HG03025 (cell line): ENCODE measurements around the gene ARID1B.

ENCODE experiments used
- ATAC-seq: cut with Tn5 transposase; IDR thresholded peaks from one replicate; pipeline ENCODE4 v1.9.1; 2021; ENCODE audit warnings: mild to moderate bottlenecking, moderate library complexity; ENCODE audit not compliant: unreplicated experiment, low FRiP score

Gene ARID1B

GRCh38 chr6:157211603-157212455 is 434.7 kb downstream of the ARID1B start:
- ATAC-seq, result no peak

- ATAC-seq, result no peak
Measured at GRCh38 chr6:157213426-157213825, 436.2 kb downstream of the ARID1B start.

GRCh38 chr6:157213907-157214565 is 436.9 kb downstream of the ARID1B start:
- ATAC-seq, result no peak

GRCh38 chr6:157215717-157216116 is 438.5 kb downstream of the ARID1B start:
- ATAC-seq, result no peak

GRCh38 chr6:157216570-157216969 is 439.4 kb downstream of the ARID1B start:
- no peak for ATAC-seq

GRCh38 chr6:157217198-157217893 is 440.2 kb downstream of the ARID1B start:
- no peak for ATAC-seq

- ATAC-seq, result no peak
Measured at GRCh38 chr6:157217894-157218370, 440.8 kb downstream of the ARID1B start.

- no peak for ATAC-seq
Measured at GRCh38 chr6:157218371-157219198, 441.4 kb downstream of the ARID1B start.

- ATAC-seq, result no peak
Measured at GRCh38 chr6:157219201-157220200, 442.3 kb downstream of the ARID1B start.

- ATAC-seq, result no peak
Measured at GRCh38 chr6:157220485-157220884, 443.3 kb downstream of the ARID1B start.

GRCh38 chr6:157221049-157221816 is 444.1 kb downstream of the ARID1B start:
- ATAC-seq, result no peak

GRCh38 chr6:157221817-157222175 is 444.6 kb downstream of the ARID1B start:
- ATAC-seq, result no peak

GRCh38 chr6:157222201-157222981 is 445.2 kb downstream of the ARID1B start:
- ATAC-seq, result no peak

- no peak for ATAC-seq
Measured at GRCh38 chr6:157223021-157223430, 445.8 kb downstream of the ARID1B start.

GRCh38 chr6:157223511-157223910 is 446.3 kb downstream of the ARID1B start:
- ATAC-seq, result no peak

GRCh38 chr6:157224178-157224950 is 447.2 kb downstream of the ARID1B start:
- ATAC-seq, result no peak
